ENCODE data around the gene ZSCAN18. TPM values are rescaled to one million over a fixed set of nuclear protein-coding genes. Genes with fewer than 3 reads are reported as not detected.

The ZSCAN18 gene
- total RNA-seq, 1 experiment from 2014 or later: not detected

DNA sequence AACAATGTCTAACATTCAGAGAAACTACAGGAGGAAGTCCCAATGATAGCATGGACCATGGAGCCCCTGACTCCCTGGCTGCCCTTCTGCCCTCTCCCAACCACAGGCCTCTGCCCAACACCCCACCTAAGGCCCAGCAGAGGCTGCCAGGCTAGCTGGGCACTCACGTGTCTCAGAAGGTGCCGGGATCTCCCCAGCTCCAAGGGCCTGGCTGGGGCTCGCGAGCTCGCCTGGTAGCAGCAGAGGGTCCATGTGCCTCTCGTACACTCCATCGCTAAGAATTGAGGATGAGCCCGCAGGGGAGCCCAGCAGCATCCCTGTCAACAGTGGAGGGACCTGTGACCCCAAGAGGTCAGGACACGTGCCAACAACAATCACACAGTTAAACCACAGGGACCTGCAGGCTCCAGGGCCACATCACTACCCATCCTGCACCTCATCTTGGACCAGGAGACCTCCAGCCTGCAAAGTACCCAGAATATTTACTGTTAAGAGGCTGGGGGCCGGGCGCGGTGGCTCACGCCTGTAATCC is 9.4 kb downstream of the ZSCAN18 start:
- H3K4me1 Mint-ChIP-seq (ENCODE audit: low read depth, unreplicated experiment): no peaks in the 10 kb centered on the region
- peaks cover 5% of the 10 kb centered on the region for H3K36me3 Mint-ChIP-seq (ENCODE audit: insufficient read depth, unreplicated experiment)
- CTCF ChIA-PET: no interaction called here
- H3K9me3 Mint-ChIP-seq (ENCODE audit: unreplicated experiment): peaks cover 7% of the 10 kb centered on the region
- no peaks in the 10 kb centered on the region for H3K27me3 Mint-ChIP-seq (ENCODE audit: insufficient read depth, unreplicated experiment)
- no TSS peak for BruUV-seq (replicated peaks)
- H3K27ac Mint-ChIP-seq (ENCODE audit: unreplicated experiment): no peak overlapping the region
- TF ChIP-seq, protein P1, sequence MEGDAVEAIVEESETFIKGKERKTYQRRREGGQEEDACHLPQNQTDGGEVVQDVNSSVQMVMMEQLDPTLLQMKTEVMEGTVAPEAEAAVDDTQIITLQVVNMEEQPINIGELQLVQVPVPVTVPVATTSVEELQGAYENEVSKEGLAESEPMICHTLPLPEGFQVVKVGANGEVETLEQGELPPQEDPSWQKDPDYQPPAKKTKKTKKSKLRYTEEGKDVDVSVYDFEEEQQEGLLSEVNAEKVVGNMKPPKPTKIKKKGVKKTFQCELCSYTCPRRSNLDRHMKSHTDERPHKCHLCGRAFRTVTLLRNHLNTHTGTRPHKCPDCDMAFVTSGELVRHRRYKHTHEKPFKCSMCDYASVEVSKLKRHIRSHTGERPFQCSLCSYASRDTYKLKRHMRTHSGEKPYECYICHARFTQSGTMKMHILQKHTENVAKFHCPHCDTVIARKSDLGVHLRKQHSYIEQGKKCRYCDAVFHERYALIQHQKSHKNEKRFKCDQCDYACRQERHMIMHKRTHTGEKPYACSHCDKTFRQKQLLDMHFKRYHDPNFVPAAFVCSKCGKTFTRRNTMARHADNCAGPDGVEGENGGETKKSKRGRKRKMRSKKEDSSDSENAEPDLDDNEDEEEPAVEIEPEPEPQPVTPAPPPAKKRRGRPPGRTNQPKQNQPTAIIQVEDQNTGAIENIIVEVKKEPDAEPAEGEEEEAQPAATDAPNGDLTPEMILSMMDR (IDR thresholded peaks at IDR 0.05; ENCODE audit: insufficient read depth in 1 of 2, low read depth in 1 of 2, low read length in 1 of 2, severe bottlenecking in 1 of 2, unreplicated experiment in 1 of 2): no peak
- Histone ChIP-seq H3K4me1 (no peaks in the 10 kb centered on the region), H3K36me3 (ENCODE audit: control insufficient read depth, insufficient read depth, low read length) (no peaks in the 10 kb centered on the region), H3K4me3 (ENCODE audit: low read depth, low read length) (no peak overlapping the region), H3K9me3 (peaks cover 26% of the 10 kb centered on the region), H3K27me3 (replicated peaks; ENCODE audit: control insufficient read depth, insufficient read depth, low read length) (no peaks in the 10 kb centered on the region)
- DNase-seq: no peak
- intact Hi-C loops (cut with micrococcal nuclease; ENCODE audit: unreplicated experiment): no loop called here
- no peak overlapping the region for H3K4me3 Mint-ChIP-seq (ENCODE audit: unreplicated experiment)
- POLR2A ChIA-PET: no interaction called here

DNA sequence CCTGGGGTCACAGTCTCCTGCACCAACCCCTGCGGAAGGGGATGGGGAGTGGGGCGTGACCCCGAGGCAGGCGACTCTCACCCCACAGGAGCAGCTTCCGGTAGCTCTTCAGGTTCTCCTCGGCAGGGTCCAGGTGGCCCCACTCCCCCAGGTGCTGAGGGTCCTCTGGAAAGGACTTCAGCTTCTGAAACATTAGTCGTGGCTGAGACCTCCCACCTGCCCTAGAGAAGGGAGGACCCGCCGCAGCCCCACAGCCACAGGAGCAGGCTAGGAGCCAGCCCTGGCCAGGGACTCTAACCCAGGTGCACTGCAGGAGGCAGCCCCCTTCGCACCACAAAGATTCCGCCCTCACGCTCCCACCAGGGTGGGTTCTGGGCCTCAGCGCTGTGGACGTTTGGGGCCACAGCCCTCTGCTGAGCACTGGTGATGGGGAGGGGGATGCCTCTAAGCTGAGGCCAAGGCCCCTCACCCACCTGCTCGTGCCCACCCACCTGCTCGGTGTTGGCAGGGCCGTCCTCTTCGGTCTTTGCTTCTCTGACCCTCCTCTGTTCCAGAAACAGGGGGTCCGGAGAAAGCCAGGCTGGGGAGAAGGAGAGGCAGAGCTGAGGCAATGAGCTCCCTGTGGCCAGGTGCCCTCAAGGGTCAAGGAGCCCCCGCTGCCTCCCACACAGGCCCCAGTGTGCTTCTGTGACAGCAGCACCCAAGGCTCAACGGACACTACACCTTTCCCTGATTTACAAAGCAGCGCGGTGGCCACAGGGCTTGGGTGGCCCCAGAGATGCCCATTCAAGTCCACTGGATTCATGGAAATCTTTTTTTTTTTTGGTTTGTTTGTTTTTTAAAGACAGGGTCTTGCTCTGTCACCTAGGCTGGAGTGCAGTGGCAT is 11.0 kb downstream of the ZSCAN18 start:
- H3K36me3 Mint-ChIP-seq (ENCODE audit: insufficient read depth, unreplicated experiment): no peaks in the 10 kb centered on the region
- no TSS peak for BruUV-seq (replicated peaks)
- CTCF ChIA-PET: no interaction called here
- H3K4me3 Mint-ChIP-seq (ENCODE audit: unreplicated experiment): no peak overlapping the region
- no peak overlapping the region for H3K27ac Mint-ChIP-seq (ENCODE audit: unreplicated experiment)
- DNase-seq: no peak
- POLR2A ChIA-PET: no interaction called here
- Histone ChIP-seq H3K36me3 (ENCODE audit: control insufficient read depth, insufficient read depth, low read length) (no peaks in the 10 kb centered on the region), H3K4me1 (no peaks in the 10 kb centered on the region), H3K9me3 (peaks cover 34% of the 10 kb centered on the region), H3K27me3 (replicated peaks; ENCODE audit: control insufficient read depth, insufficient read depth, low read length) (no peaks in the 10 kb centered on the region), H3K4me3 (ENCODE audit: low read depth, low read length) (no peak overlapping the region)
- H3K9me3 Mint-ChIP-seq (ENCODE audit: unreplicated experiment): no peaks in the 10 kb centered on the region
- no peaks in the 10 kb centered on the region for H3K27me3 Mint-ChIP-seq (ENCODE audit: insufficient read depth, unreplicated experiment)
- TF ChIP-seq, protein P1 (IDR thresholded peaks at IDR 0.05; ENCODE audit: insufficient read depth in 1 of 2, low read depth in 1 of 2, low read length in 1 of 2, severe bottlenecking in 1 of 2, unreplicated experiment in 1 of 2): no peak
- H3K4me1 Mint-ChIP-seq (ENCODE audit: low read depth, unreplicated experiment): no peaks in the 10 kb centered on the region
- intact Hi-C loops (cut with micrococcal nuclease; ENCODE audit: unreplicated experiment): no loop called here

DNA sequence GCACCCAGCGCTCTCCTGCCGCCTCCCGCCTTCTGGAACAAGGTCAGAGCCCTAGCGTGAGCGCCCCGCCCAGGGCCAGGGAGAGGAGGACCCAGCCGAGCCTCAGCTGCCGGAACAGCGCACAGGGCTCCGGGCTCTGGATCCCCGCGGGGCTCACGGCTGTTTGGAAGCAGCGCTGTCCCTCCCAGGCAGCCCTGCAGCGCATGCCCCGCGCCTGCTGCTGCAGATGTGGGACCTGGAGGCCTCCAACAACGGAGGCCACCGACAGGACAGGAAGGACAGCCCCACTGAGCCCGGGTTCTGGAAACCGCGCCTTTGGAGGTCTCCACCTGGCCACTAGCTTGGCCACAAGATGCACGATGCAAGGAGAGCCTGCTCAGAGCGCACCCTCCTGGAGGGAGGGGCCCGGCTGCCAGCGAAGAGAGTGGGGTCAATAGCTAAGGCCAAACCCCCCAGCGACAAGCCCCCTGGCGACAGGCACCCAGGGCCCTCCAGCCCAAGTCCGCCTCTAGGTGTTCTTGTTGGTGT is 12.6 kb downstream of the ZSCAN18 start:
- DNase-seq: no peak
- Histone ChIP-seq H3K4me1 (no peaks in the 10 kb centered on the region), H3K4me3 (ENCODE audit: low read depth, low read length) (no peak overlapping the region), H3K27me3 (replicated peaks; ENCODE audit: control insufficient read depth, insufficient read depth, low read length) (no peaks in the 10 kb centered on the region), H3K36me3 (ENCODE audit: control insufficient read depth, insufficient read depth, low read length) (no peaks in the 10 kb centered on the region), H3K9me3 (peaks cover 40% of the 10 kb centered on the region)
- Mint-ChIP-seq H3K27ac (ENCODE audit: unreplicated experiment) (no peak overlapping the region), H3K9me3 (ENCODE audit: unreplicated experiment) (peaks cover 12% of the 10 kb centered on the region), H3K4me3 (ENCODE audit: unreplicated experiment) (no peak overlapping the region), H3K4me1 (ENCODE audit: low read depth, unreplicated experiment) (no peaks in the 10 kb centered on the region), H3K27me3 (ENCODE audit: insufficient read depth, unreplicated experiment) (no peaks in the 10 kb centered on the region), H3K36me3 (ENCODE audit: insufficient read depth, unreplicated experiment) (no peaks in the 10 kb centered on the region)
- BruUV-seq (replicated peaks): no TSS peak
- intact Hi-C loops (cut with micrococcal nuclease; ENCODE audit: unreplicated experiment): no loop called here
- TF ChIP-seq, protein P1 (IDR thresholded peaks at IDR 0.05; ENCODE audit: insufficient read depth in 1 of 2, low read depth in 1 of 2, low read length in 1 of 2, severe bottlenecking in 1 of 2, unreplicated experiment in 1 of 2): no peak
- CTCF ChIA-PET: no interaction called here
- POLR2A ChIA-PET: no interaction called here

Data from Caco-2 (cell line).